Activated T-cell treated with anti-CD3 and anti-CD28 coated beads for 1 hour (primary cell): ENCODE data around the gene PCDHA8.
"Not testable (repeated sequence)": the region's sequence is repeated elsewhere in the genome, so short reads cannot be mapped to it uniquely, and the experiment has no call there.

Experiments
- DNase-seq: peaks from one replicate; pipeline ENCODE4 v3.0.0-alpha.2; 2020; ENCODE audit warnings: low read depth

Gene PCDHA8

GRCh38 chr5:140840978-140841962 lies at the start of gene PCDHA8:
Gene PCDHA8 (plus strand): TSS chr5:140841187. CDS start chr5:140841322, 135 bp downstream.
- DNase-seq, result no peak

GRCh38 chr5:140794595-140795258 lies 46.3 kb upstream of the PCDHA8 start, which contains the start of gene PCDHA2:
Gene PCDHA2 (plus strand): TSS chr5:140794852.
- no peak for DNase-seq

- DNase-seq, result no peak
Observed at GRCh38 chr5:140795259-140795641, 45.7 kb upstream of the PCDHA8 start.

- not testable (repeated sequence) for DNase-seq
Observed at GRCh38 chr5:140796072-140796717, 44.8 kb upstream of the PCDHA8 start.

- no peak for DNase-seq
Observed at GRCh38 chr5:140796718-140797095, 44.3 kb upstream of the PCDHA8 start.

GRCh38 chr5:140800816-140801493 lies 40.0 kb upstream of the PCDHA8 start, which contains the start of gene PCDHA3:
Gene PCDHA3 (plus strand): TSS chr5:140801057.
- DNase-seq, result no peak

- DNase-seq, result no peak
Observed at GRCh38 chr5:140801494-140801841, 39.5 kb upstream of the PCDHA8 start.

- not testable (repeated sequence) for DNase-seq
Observed at GRCh38 chr5:140802381-140802780, 38.6 kb upstream of the PCDHA8 start.

GRCh38 chr5:140802781-140803271 lies 38.2 kb upstream of the PCDHA8 start:
- no peak for DNase-seq

GRCh38 chr5:140806834-140807775 lies 33.9 kb upstream of the PCDHA8 start, which contains the start of gene PCDHA4:
Gene PCDHA4 (plus strand): TSS chr5:140807068.
- DNase-seq, result no peak

- not testable (repeated sequence) for DNase-seq
Observed at GRCh38 chr5:140808241-140808888, 32.6 kb upstream of the PCDHA8 start.

- DNase-seq, result no peak
Observed at GRCh38 chr5:140808889-140809291, 32.1 kb upstream of the PCDHA8 start.

GRCh38 chr5:140821375-140822280 lies 19.4 kb upstream of the PCDHA8 start, which contains the start of gene PCDHA5:
Gene PCDHA5 (plus strand): TSS chr5:140821613.
- no peak for DNase-seq

GRCh38 chr5:140822281-140822629 lies 18.7 kb upstream of the PCDHA8 start:
- DNase-seq, result no peak

- not testable (repeated sequence) for DNase-seq
Observed at GRCh38 chr5:140822969-140823368, 18.0 kb upstream of the PCDHA8 start.

GRCh38 chr5:140823475-140823874 lies 17.5 kb upstream of the PCDHA8 start:
- DNase-seq, result no peak

GRCh38 chr5:140827704-140828361 lies 13.2 kb upstream of the PCDHA8 start, which contains the start of gene PCDHA6:
Gene PCDHA6 (plus strand): TSS chr5:140827960. CDS start chr5:140828092, 132 bp downstream.
- no peak for DNase-seq

GRCh38 chr5:140828362-140828737 lies 12.6 kb upstream of the PCDHA8 start:
- DNase-seq, result no peak
